GM12872 (cell line): ENCODE data around the gene BMP8B.

Experiments used
- CTCF ChIP-seq: IDR thresholded peaks from 3 replicates; pipeline ENCODE4 v1.5.1; 2011; ENCODE audit warnings: low read depth, mild to moderate bottlenecking, low read length, moderate library complexity; ENCODE audit not compliant: insufficient read depth

Gene BMP8B

GRCh38 chr1:39753132-39754025, 35.3 kb downstream of the BMP8B start:
- no peak for TF ChIP-seq CTCF

GRCh38 chr1:39752703-39753102, 36.0 kb downstream of the BMP8B start:
- TF ChIP-seq CTCF: no peak

- no peak for TF ChIP-seq CTCF
Observed at GRCh38 chr1:39751595-39751994, 37.1 kb downstream of the BMP8B start.

- no peak for TF ChIP-seq CTCF
Observed at GRCh38 chr1:39745016-39745670, 43.5 kb downstream of the BMP8B start.

GRCh38 chr1:39738622-39739366, 49.9 kb downstream of the BMP8B start, which contains the start of gene PPIE:
Gene PPIE (plus strand): TSS chr1:39738882. CDS start chr1:39738901, 19 bp downstream.
- no peak for TF ChIP-seq CTCF

GRCh38 chr1:39737546-39738169, 51.0 kb downstream of the BMP8B start:
- TF ChIP-seq CTCF: no peak
